Stimulated activated naive CD8-positive, alpha-beta T cell treated with anti-CD3 and anti-CD28 coated beads, Interleukin-15, amount 100 ng/mL, for 72 hours (primary cell): ENCODE measurements around the gene HIRA.

ENCODE experiments used
- ATAC-seq: fragments of 150-1000 bp; cut with Tn5 transposase; 2 replicates; pipeline ENCODE4 v1.10.0; 2021; ENCODE audit warnings: mild to moderate bottlenecking, moderate library complexity
- DNase-seq, 2 donors: peaks; one replicate each; pipeline ENCODE4 v3.0.0; 2021 to 2022
- H3K27ac Mint-ChIP-seq, 2 donors: one replicate each; pipeline ENCODE4 v1.8.0; 2022; ENCODE audit warnings: mild to moderate bottlenecking in 2 of 2, mixed read lengths in 2 of 2, moderate library complexity in 2 of 2
- H3K27me3 Mint-ChIP-seq: one replicate; pipeline ENCODE4 v1.8.0; 2022; ENCODE audit warnings: mixed read lengths
- H3K4me1 Mint-ChIP-seq: one replicate; pipeline ENCODE4 v1.8.0; 2022; ENCODE audit warnings: mild to moderate bottlenecking, mixed read lengths
- H3K4me3 Mint-ChIP-seq, 2 donors: one replicate each; pipeline ENCODE4 v1.8.0; 2022; ENCODE audit warnings: mild to moderate bottlenecking in 2 of 2, mixed read lengths in 2 of 2, moderate library complexity in 1 of 2
- H3K9me3 Mint-ChIP-seq, 2 donors: one replicate each; pipeline ENCODE4 v1.8.0; 2022; ENCODE audit warnings: mixed read lengths in 2 of 2

HIRA gene

DNA sequence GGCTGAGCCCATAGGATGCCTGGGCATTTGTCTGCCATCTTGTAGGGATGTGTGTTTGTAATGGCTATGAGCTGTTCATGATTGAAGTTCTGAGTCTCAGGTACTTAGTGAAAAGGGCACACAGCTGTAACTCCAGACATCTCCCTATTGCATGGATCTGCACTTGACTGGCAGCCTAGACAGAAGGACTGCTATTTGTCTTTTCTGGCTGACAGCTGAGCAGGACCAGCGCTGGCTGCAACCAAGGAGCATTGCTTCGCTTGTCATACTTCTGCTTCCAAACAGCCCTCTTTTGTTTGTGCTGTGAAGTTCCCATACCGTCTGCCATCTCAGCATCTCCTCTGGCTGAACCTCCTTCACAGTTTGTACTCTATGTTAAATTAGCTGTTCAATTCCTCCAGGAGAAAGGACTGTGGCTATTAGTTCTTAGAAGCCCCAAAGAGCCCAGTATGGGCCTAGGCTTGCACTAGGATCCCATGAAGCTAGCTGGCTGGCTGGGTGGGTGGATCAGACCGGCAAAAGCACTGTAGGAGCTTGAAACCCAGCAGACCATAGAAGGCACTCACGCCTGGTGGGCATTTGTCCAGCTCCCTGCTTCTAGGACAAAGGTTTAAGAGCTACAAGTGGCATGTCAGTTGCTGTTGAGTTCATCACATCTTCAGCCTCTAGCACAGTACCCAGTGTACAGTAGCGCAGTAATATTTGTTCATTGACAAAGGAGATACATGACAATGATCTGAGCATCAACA, 20.4 kb downstream of the HIRA start:
- no peak overlapping the region for H3K27ac Mint-ChIP-seq
- ATAC-seq (no peak), DNase-seq (no peak)
- no peaks in the 10 kb centered on the region for H3K9me3 Mint-ChIP-seq
- H3K27me3 Mint-ChIP-seq = no peaks in the 10 kb centered on the region
- no peak overlapping the region for H3K4me3 Mint-ChIP-seq
- H3K4me1 Mint-ChIP-seq = peaks cover 19% of the 10 kb centered on the region

DNA sequence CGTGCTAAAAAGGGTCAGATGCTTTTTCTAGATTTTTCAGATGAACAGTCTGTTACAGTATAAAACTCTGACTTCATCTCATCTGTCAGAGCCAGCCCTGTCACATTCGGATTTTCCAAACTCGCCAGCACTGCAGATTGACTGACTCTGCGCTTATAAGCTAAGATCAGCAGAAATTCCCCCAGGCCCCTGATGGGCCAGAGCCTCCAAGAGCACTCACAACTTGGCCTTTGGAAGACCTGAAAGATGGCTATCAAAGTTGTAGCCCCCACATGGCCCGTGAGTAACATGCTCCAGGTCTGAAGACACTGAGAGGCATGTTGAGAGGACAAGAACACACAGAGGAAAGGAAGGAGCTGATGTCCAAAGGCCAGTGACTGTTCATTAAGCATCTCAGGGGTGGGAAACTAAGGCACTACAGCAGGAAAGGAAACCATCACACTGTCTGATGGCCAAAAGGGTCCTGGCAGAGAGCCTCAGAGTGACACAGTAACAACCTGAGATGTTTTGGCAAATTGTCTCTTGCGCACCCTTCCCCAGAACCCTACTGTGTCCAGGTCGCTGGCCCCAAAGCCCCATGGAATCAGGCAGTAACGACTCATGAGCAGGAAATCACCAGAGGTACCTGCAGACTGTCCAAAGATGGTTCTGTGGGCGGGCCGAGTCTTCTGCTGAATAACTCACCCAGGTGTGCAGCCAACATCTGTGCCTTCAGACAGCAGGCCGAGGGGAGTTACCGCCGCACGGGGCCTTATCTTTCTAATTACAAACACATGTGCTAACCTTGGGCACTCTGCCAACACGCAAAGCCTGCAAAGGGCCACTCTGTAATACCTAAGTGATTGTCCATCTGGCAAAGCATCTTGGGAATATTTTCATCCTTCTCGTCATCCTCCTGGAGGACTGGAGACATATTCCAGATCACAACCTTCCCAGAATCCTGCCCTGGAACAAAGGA, 23.6 kb downstream of the HIRA start:
- DNase-seq (no peak), ATAC-seq (no peak)
- Mint-ChIP-seq H3K4me1 (peaks cover 11% of the 10 kb centered on the region), H3K27me3 (no peaks in the 10 kb centered on the region), H3K27ac (no peak overlapping the region), H3K4me3 (no peak overlapping the region), H3K9me3 (no peaks in the 10 kb centered on the region)

DNA sequence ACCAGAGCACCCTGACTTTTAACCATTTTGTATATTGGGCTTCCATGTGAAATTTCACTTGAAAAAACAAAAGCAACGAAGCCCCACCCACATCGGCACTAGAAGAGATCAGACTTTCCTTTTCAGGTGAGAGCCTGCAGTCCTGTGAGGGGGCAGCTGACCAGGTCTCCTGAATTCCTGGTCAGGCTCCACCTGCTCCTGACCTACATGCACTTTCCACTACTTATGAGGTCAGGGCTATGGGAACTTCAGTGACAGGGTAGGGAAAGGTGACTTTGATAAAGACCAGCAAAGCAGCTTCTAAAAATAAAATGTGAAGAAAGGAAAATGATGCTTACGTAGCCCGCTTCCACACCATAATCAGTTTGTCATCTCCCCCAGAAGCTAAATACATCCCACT, 24.7 kb downstream of the HIRA start:
- Mint-ChIP-seq H3K27ac (no peak overlapping the region), H3K27me3 (no peaks in the 10 kb centered on the region), H3K9me3 (no peaks in the 10 kb centered on the region)

DNA sequence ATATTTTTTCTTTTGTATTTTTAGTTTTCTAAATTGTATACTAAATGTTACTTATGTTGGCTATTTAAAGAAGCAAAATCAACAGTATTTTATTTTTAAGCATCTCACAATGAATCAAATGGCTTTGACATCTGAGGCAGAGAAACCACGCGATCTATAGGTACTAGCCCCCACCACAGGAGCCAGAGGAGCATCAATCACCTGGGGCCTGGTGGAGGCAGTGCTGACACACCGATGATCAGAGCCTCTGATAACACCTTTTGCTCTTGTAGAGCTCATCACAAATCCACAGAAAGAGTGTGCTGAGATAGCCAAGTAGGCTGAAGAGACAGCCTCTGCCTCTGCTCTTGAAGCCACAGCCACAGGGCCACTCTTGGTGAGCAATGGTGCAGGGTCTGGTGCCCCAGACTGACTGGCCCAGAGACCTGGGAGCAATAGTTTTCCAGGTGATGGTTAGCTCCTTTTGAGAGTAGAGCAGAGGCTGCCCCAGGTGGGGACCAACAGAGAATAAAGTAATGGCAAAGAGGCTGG, 25.2 kb downstream of the HIRA start:
- Mint-ChIP-seq H3K4me1 (no peaks in the 10 kb centered on the region), H3K27me3 (no peaks in the 10 kb centered on the region), H3K4me3 (no peak overlapping the region), H3K27ac (peak overlapping the region in 1 of 2 donors; percentile 59), H3K9me3 (no peaks in the 10 kb centered on the region)
- DNase-seq (no peak), ATAC-seq (no peak)

More for the DNA sequence above, 24.7 kb downstream of the HIRA start:
- no peak overlapping the region for H3K4me3 Mint-ChIP-seq
- no peak for ATAC-seq
- H3K4me1 Mint-ChIP-seq = peaks cover 1% of the 10 kb centered on the region
- no peak for DNase-seq

DNA sequence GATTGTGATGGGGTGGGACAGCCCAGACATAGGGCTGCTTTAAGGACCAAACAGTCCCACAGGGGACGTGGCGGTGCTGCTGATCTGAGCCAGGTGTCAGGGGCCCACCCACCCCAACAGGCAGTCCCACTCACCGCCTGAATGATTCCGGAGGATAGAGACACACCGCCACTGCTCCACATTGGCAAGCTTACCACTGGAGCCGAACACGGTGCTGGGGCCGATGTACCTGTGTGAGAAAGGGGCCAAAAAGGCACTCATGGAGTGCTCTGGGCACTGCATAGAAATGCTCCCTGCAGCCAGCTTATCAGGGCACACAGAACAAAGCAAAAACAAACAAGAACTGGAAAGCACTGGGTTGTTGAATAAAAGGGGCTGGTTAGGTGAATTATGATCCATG, 25.9 kb downstream of the HIRA start:
- Mint-ChIP-seq H3K9me3 (no peaks in the 10 kb centered on the region), H3K4me3 (no peak overlapping the region), H3K4me1 (no peaks in the 10 kb centered on the region), H3K27ac (no peak overlapping the region), H3K27me3 (no peaks in the 10 kb centered on the region)
- ATAC-seq (no peak), DNase-seq (no peak)

DNA sequence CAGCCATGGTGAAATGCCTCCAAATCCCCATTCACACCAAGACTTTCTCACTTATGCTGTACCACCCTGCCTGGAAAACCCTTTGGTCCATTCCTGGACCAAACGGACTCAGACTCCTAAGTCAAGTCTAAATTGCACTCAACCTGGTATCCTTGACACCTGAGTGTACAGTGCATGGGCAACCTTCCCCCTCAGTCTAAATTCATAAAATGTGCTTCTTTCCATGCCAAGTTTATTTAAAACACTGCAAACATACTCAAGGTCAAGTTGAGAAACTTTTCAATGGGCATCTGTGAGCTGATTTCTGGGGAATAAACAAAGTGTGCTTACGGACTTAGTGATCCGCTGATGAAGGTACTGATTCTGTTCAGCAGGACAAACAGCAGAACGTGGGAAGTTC, 26.4 kb downstream of the HIRA start:
- ATAC-seq = no peak
- Mint-ChIP-seq H3K4me3 (no peak overlapping the region), H3K4me1 (no peaks in the 10 kb centered on the region), H3K9me3 (no peaks in the 10 kb centered on the region), H3K27ac (no peak overlapping the region), H3K27me3 (no peaks in the 10 kb centered on the region)
- no peak for DNase-seq

DNA sequence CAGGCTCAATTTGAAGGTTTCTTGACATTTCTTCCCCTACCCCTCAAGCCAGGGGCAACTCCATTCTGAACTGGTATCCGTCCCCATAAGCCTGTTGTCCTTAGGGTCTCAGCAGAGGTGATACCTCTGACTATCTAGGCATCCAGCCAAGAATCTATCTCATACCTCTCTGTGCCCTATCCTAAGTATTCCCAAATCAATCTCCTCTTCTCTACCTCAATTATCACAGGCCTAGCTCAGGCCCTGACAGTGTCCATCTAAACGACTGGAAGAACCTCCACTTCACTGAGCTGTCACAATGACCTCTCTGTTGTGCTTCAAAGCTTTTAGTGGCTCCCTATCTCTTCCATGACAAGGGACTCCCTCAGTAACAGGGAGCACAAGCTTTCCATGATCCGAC, 26.9 kb downstream of the HIRA start:
- no peak for DNase-seq
- H3K4me3 Mint-ChIP-seq = no peak overlapping the region
- no peaks in the 10 kb centered on the region for H3K4me1 Mint-ChIP-seq
- H3K27ac Mint-ChIP-seq = no peak overlapping the region
- no peak for ATAC-seq
- H3K9me3 Mint-ChIP-seq = no peaks in the 10 kb centered on the region
- no peaks in the 10 kb centered on the region for H3K27me3 Mint-ChIP-seq

DNA sequence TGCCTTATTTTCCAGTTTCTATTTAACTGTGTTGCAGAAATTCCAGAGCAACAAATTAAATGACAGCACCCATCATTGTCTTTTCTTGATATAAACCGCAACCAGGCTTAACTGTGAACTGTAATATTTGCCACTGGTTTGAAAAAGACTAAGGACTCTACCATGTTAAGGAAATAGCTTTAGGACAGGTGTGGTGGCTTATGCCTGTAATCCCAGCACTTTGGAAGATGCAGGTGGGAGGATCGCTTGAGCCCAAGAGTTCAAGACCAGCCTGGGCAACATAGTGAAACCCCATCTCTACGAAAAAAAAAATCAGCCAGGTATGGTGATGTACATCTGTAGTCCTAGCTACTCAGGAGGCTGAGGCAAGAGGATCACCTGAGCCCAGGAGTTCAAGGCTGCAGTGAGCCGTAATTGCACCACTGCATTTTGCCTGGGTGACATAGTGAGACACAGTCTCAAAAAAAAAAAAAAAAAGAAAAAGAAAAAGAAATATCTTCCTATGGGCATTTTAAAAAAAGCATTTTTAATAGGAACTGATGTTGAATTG, 28.8 kb downstream of the HIRA start:
- Mint-ChIP-seq H3K4me3 (no peak overlapping the region), H3K9me3 (no peaks in the 10 kb centered on the region), H3K27me3 (no peaks in the 10 kb centered on the region), H3K27ac (peak overlapping the region in 1 of 2 donors; percentile 40), H3K4me1 (no peaks in the 10 kb centered on the region)
- DNase-seq (no peak), ATAC-seq (no peak)

DNA sequence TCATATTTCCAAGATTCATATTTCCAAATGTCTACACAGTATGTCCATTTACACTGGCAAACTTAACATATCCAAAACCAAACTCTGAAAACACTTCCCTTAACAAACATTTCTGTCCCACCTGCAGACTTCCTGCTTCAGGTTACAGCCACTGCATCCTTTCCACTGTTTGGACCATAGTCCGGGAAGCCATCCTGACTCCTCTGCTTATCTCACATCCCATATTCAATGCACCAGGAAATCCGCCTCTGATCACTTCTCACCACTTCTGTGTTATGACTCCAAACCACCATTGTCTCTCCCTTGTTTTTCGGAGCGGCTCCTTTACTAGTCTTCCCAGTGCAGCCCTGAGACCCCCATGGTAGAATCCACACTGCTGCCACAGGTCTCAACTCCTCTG, 30.1 kb downstream of the HIRA start:
- H3K27me3 Mint-ChIP-seq = no peaks in the 10 kb centered on the region
- DNase-seq = no peak
- no peaks in the 10 kb centered on the region for H3K4me1 Mint-ChIP-seq
- H3K4me3 Mint-ChIP-seq = no peak overlapping the region
- H3K9me3 Mint-ChIP-seq = no peaks in the 10 kb centered on the region
- H3K27ac Mint-ChIP-seq = peak overlapping the region in 1 of 2 donors; percentile 54
- no peak for ATAC-seq

DNA sequence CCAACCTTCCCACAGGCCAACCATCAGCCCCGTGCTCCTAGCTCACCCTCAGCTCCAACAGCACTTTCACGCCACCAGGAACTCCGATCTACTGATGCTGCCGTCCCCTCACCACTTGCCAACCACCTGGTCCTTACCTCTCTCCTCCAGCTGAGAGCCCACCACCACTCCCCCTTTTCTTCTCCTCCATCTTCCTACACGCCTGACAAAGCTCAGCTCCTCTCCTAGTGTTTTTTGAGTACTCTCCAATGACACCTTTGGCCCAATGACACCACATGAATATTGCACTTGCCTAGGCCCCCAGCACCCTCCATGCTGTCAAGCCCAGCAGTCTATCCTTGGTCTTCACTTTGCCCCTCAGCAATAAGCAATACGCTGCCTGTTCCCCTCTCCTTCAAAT, 30.7 kb downstream of the HIRA start:
- Mint-ChIP-seq H3K27ac (peak overlapping the region in 1 of 2 donors; percentile 3), H3K4me3 (no peak overlapping the region), H3K9me3 (no peaks in the 10 kb centered on the region), H3K27me3 (no peaks in the 10 kb centered on the region), H3K4me1 (no peaks in the 10 kb centered on the region)
- ATAC-seq (no peak), DNase-seq (no peak)

DNA sequence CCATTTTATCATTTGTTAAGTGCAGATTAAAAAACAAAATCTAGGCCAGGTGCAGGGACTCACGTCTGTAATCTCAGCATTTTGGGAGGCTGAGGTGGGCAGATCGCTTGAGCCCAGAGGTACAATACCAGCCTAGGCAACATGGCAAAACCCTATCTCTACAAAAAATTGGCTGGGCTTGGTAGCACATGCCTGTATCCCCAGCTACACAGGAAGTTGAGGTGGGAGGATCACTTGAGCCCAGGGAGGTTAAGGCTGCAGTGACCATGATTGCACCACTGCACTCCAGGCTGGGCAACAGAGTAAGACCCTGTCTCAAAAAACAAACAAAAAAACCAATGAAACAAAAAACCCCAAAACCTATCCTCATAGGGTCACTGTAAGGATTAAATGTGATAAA, 32.9 kb downstream of the HIRA start:
- Mint-ChIP-seq H3K27me3 (no peaks in the 10 kb centered on the region), H3K9me3 (no peaks in the 10 kb centered on the region), H3K4me1 (no peaks in the 10 kb centered on the region), H3K4me3 (no peak overlapping the region), H3K27ac (no peak overlapping the region)
- ATAC-seq (no peak), DNase-seq (no peak)

DNA sequence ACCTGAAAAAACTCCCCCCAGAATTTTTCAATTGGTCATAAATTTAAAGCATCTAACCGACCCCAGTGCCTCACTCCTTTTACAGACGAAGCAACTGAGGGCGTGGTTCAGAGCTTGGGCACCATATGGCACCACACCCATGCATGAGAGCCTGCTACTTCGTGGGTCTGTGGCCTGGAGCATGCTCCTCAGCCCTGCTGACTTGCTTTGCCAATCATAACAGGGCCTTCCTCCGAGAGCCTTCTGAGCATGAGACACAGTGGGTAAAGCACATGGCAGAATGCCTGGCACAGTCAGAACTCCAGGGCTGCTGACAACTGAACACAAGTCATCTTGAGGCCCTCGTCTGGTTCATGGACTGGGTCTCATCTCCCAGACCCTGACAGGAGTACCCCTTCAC, 33.3 kb downstream of the HIRA start:
- H3K9me3 Mint-ChIP-seq = no peaks in the 10 kb centered on the region
- no peak overlapping the region for H3K27ac Mint-ChIP-seq
- ATAC-seq = no peak
- H3K4me3 Mint-ChIP-seq = no peak overlapping the region
- no peak for DNase-seq
- H3K27me3 Mint-ChIP-seq = no peaks in the 10 kb centered on the region
- no peaks in the 10 kb centered on the region for H3K4me1 Mint-ChIP-seq

DNA sequence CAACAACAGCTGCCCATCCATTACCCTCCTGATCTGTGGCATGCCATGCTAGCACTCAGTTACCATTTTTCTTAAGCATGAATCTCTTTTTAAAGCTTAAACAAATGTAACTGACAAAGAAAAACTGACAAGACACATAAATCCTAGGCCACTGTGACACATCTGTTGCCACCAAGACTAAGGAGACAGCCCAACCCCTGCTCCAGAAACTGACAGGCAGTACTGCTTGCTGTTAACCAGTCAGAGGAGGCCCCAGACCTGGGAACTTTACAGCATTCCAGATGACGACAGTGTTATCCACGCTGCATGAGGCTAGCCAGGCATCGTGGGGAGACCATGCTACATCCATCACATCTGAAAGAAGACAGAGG, 33.8 kb downstream of the HIRA start:
- ATAC-seq (no peak), DNase-seq (no peak)
- H3K4me3 Mint-ChIP-seq = no peak overlapping the region
- no peaks in the 10 kb centered on the region for H3K4me1 Mint-ChIP-seq
- H3K9me3 Mint-ChIP-seq = no peaks in the 10 kb centered on the region
- H3K27ac Mint-ChIP-seq = no peak overlapping the region
- no peaks in the 10 kb centered on the region for H3K27me3 Mint-ChIP-seq

DNA sequence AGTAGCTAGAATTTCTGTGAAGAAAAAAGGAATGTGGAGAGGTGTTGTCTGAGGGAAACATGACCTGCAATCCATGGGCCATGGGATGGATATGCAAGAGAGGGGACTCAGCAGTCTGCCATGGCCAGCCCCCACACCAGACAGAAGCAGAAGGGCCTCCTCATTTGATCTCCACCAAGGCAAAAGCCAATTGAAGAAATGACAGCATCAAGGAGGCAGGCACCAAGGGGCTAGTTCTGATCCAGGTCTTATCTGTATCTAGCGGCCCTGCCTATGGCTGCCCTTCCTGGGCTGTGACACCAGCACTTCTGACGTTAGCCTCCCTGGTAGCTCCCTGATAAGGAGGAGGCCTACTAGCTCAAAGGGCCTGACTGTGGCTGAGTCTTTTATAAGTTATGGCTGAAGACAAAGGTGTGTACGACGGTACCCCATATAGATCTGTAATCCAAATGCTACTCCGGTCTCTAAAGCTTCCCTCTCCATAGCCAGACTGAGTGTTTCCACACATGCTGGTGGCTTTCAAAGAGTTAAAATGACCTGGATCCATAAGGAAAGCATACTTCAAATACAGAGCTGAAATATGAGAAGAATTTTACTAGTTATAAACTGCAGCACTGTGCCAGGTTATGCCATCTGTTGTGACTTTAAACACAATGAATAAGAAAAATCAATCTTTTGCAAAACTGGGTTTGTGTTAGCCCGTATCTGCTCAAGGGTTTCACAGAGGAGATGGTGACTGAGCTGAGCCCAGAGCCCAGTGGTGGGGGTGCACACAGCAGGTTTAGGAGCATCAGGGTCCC, 34.4 kb downstream of the HIRA start:
- no peaks in the 10 kb centered on the region for H3K27me3 Mint-ChIP-seq
- H3K4me3 Mint-ChIP-seq = no peak overlapping the region
- DNase-seq (no peak), ATAC-seq (no peak)
- H3K9me3 Mint-ChIP-seq = no peaks in the 10 kb centered on the region
- H3K27ac Mint-ChIP-seq = no peak overlapping the region
- H3K4me1 Mint-ChIP-seq = no peaks in the 10 kb centered on the region

DNA sequence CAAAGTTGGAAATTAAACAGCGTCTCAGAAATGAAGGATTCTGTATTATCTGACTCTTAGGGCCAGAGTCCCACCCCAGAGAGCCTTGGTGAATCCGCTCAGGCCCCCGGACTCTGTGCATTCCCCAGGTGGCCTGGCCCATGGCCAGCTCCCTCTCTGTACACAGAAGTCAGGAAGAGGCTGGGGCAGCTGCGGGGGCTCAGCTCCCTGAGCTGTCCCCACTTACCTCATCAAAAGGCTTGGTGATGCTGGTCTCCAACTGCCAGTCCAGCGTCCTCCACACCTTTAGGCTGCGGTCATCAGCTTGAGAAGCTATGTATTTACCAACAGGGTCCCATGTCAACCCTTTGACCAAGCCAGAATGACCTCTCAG, 35.0 kb downstream of the HIRA start:
- Mint-ChIP-seq H3K9me3 (no peaks in the 10 kb centered on the region), H3K4me3 (no peak overlapping the region), H3K4me1 (no peaks in the 10 kb centered on the region), H3K27ac (no peak overlapping the region), H3K27me3 (no peaks in the 10 kb centered on the region)
- DNase-seq = no peak
- ATAC-seq = no peak
